ENCODE measurements around the gene AOPEP. TPM values are rescaled to one million over a fixed set of nuclear protein-coding genes. Genes with fewer than 3 reads are reported as not detected.

Gene AOPEP
- polyA plus RNA-seq, 2 of the 4 experiments (the other 2 are of a cell fraction): 226 to 266 TPM

DNA sequence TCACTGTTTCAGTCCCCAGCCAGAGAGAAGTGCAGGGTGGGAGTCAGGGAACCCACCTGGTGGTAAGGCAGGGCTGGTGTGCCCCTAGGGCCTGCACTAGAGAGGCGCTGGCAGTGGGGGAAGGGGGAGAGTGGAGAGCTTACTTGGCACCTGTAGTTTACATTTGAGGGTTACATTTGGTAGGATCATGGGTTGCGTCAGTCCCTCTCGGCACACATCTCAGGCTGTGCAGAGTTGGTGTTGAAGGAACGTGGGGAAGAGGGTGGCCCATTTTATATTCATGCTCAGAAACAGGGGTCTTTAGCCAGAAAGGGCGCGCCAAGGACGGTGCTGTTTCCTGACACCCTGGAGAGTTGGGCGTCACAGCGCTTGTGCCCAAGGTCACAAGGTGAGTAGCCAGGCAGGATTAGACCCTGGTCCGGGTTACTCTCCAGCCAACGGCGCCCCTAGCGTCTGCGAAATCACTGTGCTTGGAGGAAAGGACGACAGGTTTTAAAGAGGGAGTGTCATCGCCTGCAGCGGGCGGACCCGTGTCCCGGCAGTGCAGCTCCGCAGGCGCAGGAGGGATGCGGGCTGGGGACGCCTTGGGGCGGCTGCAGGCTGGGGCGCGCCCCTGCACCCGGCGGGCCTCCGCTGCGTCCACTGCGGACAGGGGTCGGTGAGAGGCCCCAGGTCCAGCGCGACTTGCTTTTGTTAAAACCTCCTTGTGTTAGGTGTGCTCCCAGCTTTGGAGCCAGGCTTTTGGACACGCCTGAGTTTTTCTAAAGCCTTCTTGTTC lies 318.4 kb downstream of the AOPEP start (continued):
- TF ChIP-seq TP53 (CRISPR knock-in tag; IDR thresholded peaks at IDR 0.05): peak; percentile 75; the same call in 1 of the 2 replicates
- TF ChIP-seq, protein P1, sequence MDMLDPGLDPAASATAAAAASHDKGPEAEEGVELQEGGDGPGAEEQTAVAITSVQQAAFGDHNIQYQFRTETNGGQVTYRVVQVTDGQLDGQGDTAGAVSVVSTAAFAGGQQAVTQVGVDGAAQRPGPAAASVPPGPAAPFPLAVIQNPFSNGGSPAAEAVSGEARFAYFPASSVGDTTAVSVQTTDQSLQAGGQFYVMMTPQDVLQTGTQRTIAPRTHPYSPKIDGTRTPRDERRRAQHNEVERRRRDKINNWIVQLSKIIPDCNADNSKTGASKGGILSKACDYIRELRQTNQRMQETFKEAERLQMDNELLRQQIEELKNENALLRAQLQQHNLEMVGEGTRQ (IDR thresholded peaks at IDR 0.05): 0 out of 2 replicates have a peak, but pooled peaks have one; percentile 32
- 0 out of 2 replicates have a peak, but pooled peaks have one; percentile 58 for TF ChIP-seq RFX5 (IDR thresholded peaks at IDR 0.05)
- TF ChIP-seq, protein P2, sequence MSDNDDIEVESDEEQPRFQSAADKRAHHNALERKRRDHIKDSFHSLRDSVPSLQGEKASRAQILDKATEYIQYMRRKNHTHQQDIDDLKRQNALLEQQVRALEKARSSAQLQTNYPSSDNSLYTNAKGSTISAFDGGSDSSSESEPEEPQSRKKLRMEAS (IDR thresholded peaks at IDR 0.05): peak; percentile 46; the same call in 1 of the 2 replicates

DNA sequence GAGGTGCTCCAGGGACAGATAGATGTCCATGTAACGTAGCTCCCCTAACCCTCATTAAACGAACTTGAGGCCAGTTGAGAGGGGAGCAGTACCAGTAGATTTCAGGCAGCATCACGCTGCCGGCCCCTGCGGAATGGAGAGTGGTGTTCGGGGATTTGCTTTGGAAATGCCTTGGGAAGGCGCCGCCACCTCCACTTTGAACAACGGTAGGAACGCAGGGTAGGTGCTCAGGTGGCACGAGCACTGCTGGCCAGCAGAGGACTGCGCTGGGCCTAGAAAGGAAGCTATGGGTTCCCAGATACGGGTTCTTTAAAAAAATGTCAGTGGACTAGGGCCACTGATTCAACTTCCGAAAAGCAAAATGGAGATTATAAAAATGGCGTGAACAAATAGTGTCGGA lies 319.3 kb downstream of the AOPEP start:
- Histone ChIP-seq H3K9me3 (no peaks in the 10 kb centered on the region), H3K4me3 (peak overlapping the region; percentile 57), H3K4me1 (peaks cover 63% of the 10 kb centered on the region), H3K27ac (peak overlapping the region; percentile 84 to 89), H3K4me2 (peak overlapping the region; percentile 93)
- FAIRE-seq (no peak), ATAC-seq (peak; percentile 38), DNase-seq (ENCODE audit: low read depth in 1 of 2, low spot score in 1 of 2) (peak in 1 of 2 experiments; percentile 69)
- ChIA-PET CTCF (interaction anchor here (0.5 to 5.6 kb wide), 40 partner anchors 8 to 377 kb away, joined by 3 to 45 read pairs (median 4); no protein-coding TSS in a partner anchor), POLR2A (interaction anchor here (1.1 to 2.3 kb wide), 10 partner anchors 16 to 377 kb away, joined by 3 to 12 read pairs (median 6); no protein-coding TSS in a partner anchor)
- 3% methylated on average over 16 of the region's 16 CpGs for WGBS (ENCODE audit: missing lambda C conversion rate)
- no peak for TF ChIP-seq CHD4 (IDR thresholded peaks at IDR 0.05; ENCODE audit: borderline replicate concordance)
- TF ChIP-seq, protein P2 (IDR thresholded peaks at IDR 0.05): peak; percentile 50; the same call in 1 of the 2 replicates

DNA sequence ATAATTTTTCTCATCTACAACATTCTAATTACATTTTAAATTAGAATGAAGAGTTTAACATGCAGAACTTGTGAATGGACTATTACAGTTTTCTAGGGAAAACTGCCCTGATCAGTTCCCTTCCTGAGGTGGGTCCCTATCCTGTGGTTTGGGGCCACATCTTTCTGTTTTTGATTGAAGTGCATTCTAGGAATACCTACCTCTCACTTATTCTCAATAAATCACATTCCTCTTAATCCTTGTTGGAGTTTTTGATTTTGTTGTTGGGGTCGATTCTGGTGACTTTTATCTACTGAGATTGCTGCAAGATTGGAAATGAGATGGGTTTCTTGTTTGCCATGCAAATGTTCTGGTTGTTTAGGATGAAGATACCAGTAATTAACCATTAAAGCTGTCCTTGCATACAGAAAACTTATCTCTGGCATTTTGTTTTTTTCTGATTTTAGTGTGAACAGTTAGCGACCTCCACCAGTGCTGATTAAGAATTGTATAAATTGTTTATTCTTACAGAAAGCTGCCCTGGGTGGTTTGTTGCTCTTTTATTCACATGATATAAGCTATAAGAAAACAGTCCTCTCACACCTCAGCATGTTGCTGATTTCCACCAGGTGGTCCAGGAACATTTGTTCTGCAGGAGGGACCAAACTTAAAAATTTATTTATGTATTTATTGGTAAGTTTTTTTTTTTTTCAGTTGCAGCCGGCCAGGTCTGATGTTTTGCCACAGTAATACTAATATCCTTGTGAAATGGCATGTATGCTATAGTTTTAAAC lies 321.1 kb downstream of the AOPEP start:
- H3K4me3 ChIP-seq: peak overlapping the region; percentile 57
- no peaks in the 10 kb centered on the region for H3K9me3 ChIP-seq
- peaks cover 59% of the 10 kb centered on the region for H3K4me1 ChIP-seq
- WGBS (ENCODE audit: missing lambda C conversion rate): under 1% methylated on average over 3 of the region's 3 CpGs
- CTCF ChIA-PET: interaction anchor here (0.8 to 5.6 kb wide), 9 partner anchors 14 to 366 kb away, joined by 3 to 45 read pairs (median 3); no protein-coding TSS in a partner anchor
- no peak for FAIRE-seq
- POLR2A ChIA-PET: interaction anchor here (0.7 to 1.3 kb wide), 4 partner anchors 14 to 181 kb away, joined by 3 to 6 read pairs (median 4); no protein-coding TSS in a partner anchor
- H3K27ac ChIP-seq: peak overlapping the region; percentile 84 to 87
- DNase-seq (ENCODE audit: low read depth in 1 of 2, low spot score in 1 of 2): no peak
- TF ChIP-seq, protein P3, sequence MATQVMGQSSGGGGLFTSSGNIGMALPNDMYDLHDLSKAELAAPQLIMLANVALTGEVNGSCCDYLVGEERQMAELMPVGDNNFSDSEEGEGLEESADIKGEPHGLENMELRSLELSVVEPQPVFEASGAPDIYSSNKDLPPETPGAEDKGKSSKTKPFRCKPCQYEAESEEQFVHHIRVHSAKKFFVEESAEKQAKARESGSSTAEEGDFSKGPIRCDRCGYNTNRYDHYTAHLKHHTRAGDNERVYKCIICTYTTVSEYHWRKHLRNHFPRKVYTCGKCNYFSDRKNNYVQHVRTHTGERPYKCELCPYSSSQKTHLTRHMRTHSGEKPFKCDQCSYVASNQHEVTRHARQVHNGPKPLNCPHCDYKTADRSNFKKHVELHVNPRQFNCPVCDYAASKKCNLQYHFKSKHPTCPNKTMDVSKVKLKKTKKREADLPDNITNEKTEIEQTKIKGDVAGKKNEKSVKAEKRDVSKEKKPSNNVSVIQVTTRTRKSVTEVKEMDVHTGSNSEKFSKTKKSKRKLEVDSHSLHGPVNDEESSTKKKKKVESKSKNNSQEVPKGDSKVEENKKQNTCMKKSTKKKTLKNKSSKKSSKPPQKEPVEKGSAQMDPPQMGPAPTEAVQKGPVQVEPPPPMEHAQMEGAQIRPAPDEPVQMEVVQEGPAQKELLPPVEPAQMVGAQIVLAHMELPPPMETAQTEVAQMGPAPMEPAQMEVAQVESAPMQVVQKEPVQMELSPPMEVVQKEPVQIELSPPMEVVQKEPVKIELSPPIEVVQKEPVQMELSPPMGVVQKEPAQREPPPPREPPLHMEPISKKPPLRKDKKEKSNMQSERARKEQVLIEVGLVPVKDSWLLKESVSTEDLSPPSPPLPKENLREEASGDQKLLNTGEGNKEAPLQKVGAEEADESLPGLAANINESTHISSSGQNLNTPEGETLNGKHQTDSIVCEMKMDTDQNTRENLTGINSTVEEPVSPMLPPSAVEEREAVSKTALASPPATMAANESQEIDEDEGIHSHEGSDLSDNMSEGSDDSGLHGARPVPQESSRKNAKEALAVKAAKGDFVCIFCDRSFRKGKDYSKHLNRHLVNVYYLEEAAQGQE (IDR thresholded peaks at IDR 0.05): no peak
- peak overlapping the region; percentile 93 for H3K4me2 ChIP-seq
- ATAC-seq: no peak

DNA sequence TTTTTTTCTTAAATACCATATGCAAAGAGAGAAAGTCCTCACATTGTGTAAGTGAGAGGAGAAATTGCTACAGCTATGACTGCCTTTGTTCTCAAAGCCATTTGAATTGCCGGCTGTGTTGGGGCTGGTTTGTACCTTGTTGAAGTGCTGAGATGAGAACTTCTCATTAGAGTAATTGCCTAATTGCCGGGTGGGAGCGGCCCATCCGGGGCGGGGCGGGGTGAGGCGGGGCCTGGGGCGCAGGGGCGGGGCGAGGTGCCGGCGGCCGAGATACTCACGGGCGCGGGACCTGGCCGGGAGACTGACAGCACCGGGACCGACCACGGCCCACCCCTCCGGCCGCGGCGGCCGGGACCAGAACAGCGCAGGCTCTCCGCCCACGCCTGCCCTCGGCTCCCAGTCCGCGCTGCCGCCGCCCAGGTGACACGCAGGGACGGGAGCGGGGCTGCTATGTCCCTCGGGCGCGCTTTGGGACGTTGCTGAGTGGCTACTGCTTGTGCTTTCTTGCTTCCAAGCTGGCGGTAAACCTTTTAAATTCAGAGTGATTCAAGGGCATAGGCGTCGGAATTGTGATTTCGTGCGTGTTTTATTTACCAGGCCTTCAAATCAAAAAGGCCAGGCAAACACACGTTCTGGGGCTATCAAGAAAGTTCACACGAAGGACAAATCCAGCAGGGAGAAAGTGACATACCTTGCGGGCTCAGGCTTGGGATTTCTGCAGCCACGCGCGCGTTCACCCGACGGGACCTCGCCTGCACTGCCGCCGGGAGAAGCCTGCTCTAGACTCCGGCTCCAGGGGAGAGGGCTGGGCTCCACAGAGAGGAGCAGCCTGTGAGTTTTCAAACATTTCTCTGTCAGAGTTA lies 322.0 kb downstream of the AOPEP start:
- POLR2A ChIA-PET: interaction anchor here (0.5 to 1.3 kb wide), 6 partner anchors 13 to 182 kb away, joined by 3 to 6 read pairs (median 4); no protein-coding TSS in a partner anchor
- H3K4me2 ChIP-seq: peak overlapping the region; percentile 93
- peak overlapping the region; percentile 57 for H3K4me3 ChIP-seq
- H3K9me3 ChIP-seq: no peaks in the 10 kb centered on the region
- peak overlapping the region; percentile 84 to 87 for H3K27ac ChIP-seq
- FAIRE-seq (no peak), ATAC-seq (peak; percentile 47 to 67), DNase-seq (ENCODE audit: low read depth in 1 of 2, low spot score in 1 of 2) (peak in 1 of 2 experiments; percentile 74)
- H3K4me1 ChIP-seq: peaks cover 59% of the 10 kb centered on the region
- 1% methylated on average over 33 of the region's 58 CpGs for WGBS (ENCODE audit: missing lambda C conversion rate)
- CTCF ChIA-PET: interaction anchor here (0.7 to 1.9 kb wide), 14 partner anchors 9 to 367 kb away, joined by 3 to 10 read pairs (median 3); no protein-coding TSS in a partner anchor
- TF ChIP-seq FOSB (CRISPR knock-in tag; IDR thresholded peaks at IDR 0.05): 0 out of 2 replicates have a peak, but pooled peaks have one; percentile 41
- TF ChIP-seq TFCP2L1 (CRISPR knock-in tag; IDR thresholded peaks at IDR 0.05): peak; percentile 41; the same call in 1 of the 2 replicates
- TF ChIP-seq HOXA7 (CRISPR knock-in tag; IDR thresholded peaks at IDR 0.05): 0 out of 2 replicates have a peak, but pooled peaks have one; percentile 55
- no peak for TF ChIP-seq PHF8 (IDR thresholded peaks at IDR 0.05; ENCODE audit: borderline replicate concordance, low read depth)
- TF ChIP-seq JUN (IDR thresholded peaks at IDR 0.05): peak; percentile 14 to 70; a peak in 2 of 5 replicates
- TF ChIP-seq KDM5A (IDR thresholded peaks at IDR 0.05): no peak
- no peak for TF ChIP-seq HEYL (CRISPR knock-in tag; IDR thresholded peaks at IDR 0.05)
- TF ChIP-seq, protein P4, sequence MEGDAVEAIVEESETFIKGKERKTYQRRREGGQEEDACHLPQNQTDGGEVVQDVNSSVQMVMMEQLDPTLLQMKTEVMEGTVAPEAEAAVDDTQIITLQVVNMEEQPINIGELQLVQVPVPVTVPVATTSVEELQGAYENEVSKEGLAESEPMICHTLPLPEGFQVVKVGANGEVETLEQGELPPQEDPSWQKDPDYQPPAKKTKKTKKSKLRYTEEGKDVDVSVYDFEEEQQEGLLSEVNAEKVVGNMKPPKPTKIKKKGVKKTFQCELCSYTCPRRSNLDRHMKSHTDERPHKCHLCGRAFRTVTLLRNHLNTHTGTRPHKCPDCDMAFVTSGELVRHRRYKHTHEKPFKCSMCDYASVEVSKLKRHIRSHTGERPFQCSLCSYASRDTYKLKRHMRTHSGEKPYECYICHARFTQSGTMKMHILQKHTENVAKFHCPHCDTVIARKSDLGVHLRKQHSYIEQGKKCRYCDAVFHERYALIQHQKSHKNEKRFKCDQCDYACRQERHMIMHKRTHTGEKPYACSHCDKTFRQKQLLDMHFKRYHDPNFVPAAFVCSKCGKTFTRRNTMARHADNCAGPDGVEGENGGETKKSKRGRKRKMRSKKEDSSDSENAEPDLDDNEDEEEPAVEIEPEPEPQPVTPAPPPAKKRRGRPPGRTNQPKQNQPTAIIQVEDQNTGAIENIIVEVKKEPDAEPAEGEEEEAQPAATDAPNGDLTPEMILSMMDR (IDR thresholded peaks at IDR 0.05): no peak
- TF ChIP-seq, protein P2 (IDR thresholded peaks at IDR 0.05): peak; percentile 67
